Stomach (tissue), 19 donors: Measurements from ENCODE around the gene KRTAP19-2. TPM values are rescaled to one million over a fixed set of nuclear protein-coding genes. Genes with fewer than 3 reads are reported as not detected.
"Not testable (repeated sequence)": the region's sequence is repeated elsewhere in the genome, so short reads cannot be mapped to it uniquely, and the experiment has no call there.

Experiments
- DNase-seq, 2 donors: peaks; one replicate each; pipeline versions ENCODE4 v3.0.0 to v3.0.0-alpha.2; 2013 to 2019
- H3K27ac ChIP-seq, 5 donors: fragments of 200-600 bp in 4 of 5; sonication (generic) in 4 of 5; one replicate each; pipeline ENCODE4 v1.5.1; 2013 to 2019; ENCODE audit warnings: mild to moderate bottlenecking in 1 of 5, moderate library complexity in 1 of 5
- H3K27me3 ChIP-seq, 3 donors: fragments of 200-600 bp; sonication (generic); one replicate each; pipeline ENCODE4 v1.5.1; 2017 to 2019; ENCODE audit warnings: mixed run types in 1 of 3
- H3K36me3 ChIP-seq, 4 donors: fragments of 200-600 bp; sonication (generic); 1 replicate in 3 of 4; 2 replicates in 1 of 4; pipeline ENCODE4 v1.5.1; 2016 to 2019
- H3K4me1 ChIP-seq, 4 donors: fragments of 200-600 bp; sonication (generic); one replicate each; pipeline ENCODE4 v1.5.1; 2016 to 2019
- H3K4me3 ChIP-seq, 4 donors: fragments of 200-600 bp; sonication (generic) in 3 of 4; one replicate each; pipeline ENCODE4 v1.5.1; 2016 to 2019; ENCODE audit warnings: mild to moderate bottlenecking in 1 of 4
- H3K9me3 ChIP-seq, 4 donors: fragments of 200-600 bp; sonication (generic); one replicate each; pipeline ENCODE4 v1.5.1; 2016 to 2019
- CTCF ChIP-seq, 7 experiments: fragments of 450-650 bp in 4 of 7; fragments of 200-600 bp in 3 of 7; sonication (generic) in 3 of 7; IDR thresholded peaks; one replicate each; pipeline ENCODE4 v1.5.1; 2016 to 2019; ENCODE audit warnings: antibody characterized with exemption in 7 of 7, control low read depth in 2 of 7, mild to moderate bottlenecking in 1 of 7
- EP300 ChIP-seq: sonication (generic); formaldehyde crosslinking; IDR thresholded peaks from one replicate; pipeline ENCODE4 v1.6.1; 2017; ENCODE audit warnings: antibody characterized with exemption
- POLR2A ChIP-seq, 4 donors: fragments of 450-650 bp; IDR thresholded peaks; one replicate each; pipeline ENCODE4 v1.6.1; 2016; ENCODE audit warnings: antibody characterized with exemption in 4 of 4, control low read depth in 2 of 4, mild to moderate bottlenecking in 1 of 4, moderate library complexity in 1 of 4
- POLR2AphosphoS5 ChIP-seq, 3 donors: sonication (generic); formaldehyde crosslinking; IDR thresholded peaks; one replicate each; pipeline ENCODE4 v1.6.1; 2016; ENCODE audit warnings: antibody characterized with exemption in 3 of 3
- WGBS, 5 donors: extraction: QIAGEN DNeasy Blood & Tissue Kit in 3 of 5; methylation state at CpG; one replicate each; pipeline versions ENCODE4 v1.1.5 to v1.1.7; 2013 to 2018; 5-methylcytosine and 5-hydroxymethylcytosine counted together
- intact Hi-C: fragments of 100-400 bp; cut with DNase I; formaldehyde crosslinking; loops from one replicate; pipeline ENCODE4 v1.15.1; 2023; ENCODE audit warnings: low total_unique reads
- long read RNA-seq, 10 donors: transcript quantifications; one replicate each; lab custom pipeline, GENCODE V29; 2026
- polyA plus RNA-seq, 3 donors: library from polyadenylated mRNA; stranded (reverse); fragments of 200-250 nt; gene quantifications; one replicate each; pipeline ENCODE4 v1.2.3, GENCODE V29; 2013
- total RNA-seq, 5 donors: library from RNA; depleted of rRNA; stranded (reverse); fragments of >200 nt; gene quantifications; one replicate each; pipeline versions ENCODE4 v1.1.0 to v1.2.3, GENCODE V29; 2014 to 2016
- donor health status: healthy with polysubstance abuse.
- donor health status: Bipolar disorder and iron deficiency.
- donor health status: healthy.

The KRTAP19-2 gene
- total RNA-seq: not detected
- polyA plus RNA-seq: not detected
- long read RNA-seq, donor 1: 0 reads
- long read RNA-seq, donor 2: 0 reads
- long read RNA-seq, donor 3: 0 reads
- long read RNA-seq, donor 4: 0 reads
- long read RNA-seq, donor 5: 0 reads
- long read RNA-seq, donor 6: 0 reads
- long read RNA-seq, donor 7: 0 reads
- long read RNA-seq, donor 8: 0 reads
- long read RNA-seq, donor 9: 0 reads
- long read RNA-seq, donor 10: 0 reads

- no peaks in the 10 kb centered on the region for H3K36me3 ChIP-seq
- WGBS, 5 donors: 86 to 96% (median 87%) methylated on average over 2 of the region's 2 CpGs
- TF ChIP-seq CTCF (IDR thresholded peaks at IDR 0.05) (no peak), POLR2AphosphoS5 (IDR thresholded peaks at IDR 0.05) (no peak)
- H3K4me3 ChIP-seq: no peak within 1 kb of the TSS
- H3K4me1 ChIP-seq: no peaks in the 10 kb centered on the region
- H3K9me3 ChIP-seq: peaks cover 0 to 35% (median 22%) of the 10 kb centered on the region in 4 donors
- H3K27me3 ChIP-seq: no peaks in the 10 kb centered on the region
- no peak for DNase-seq
- intact Hi-C loops: no loop called here
- H3K27ac ChIP-seq: no peak within 1 kb of the TSS
Measured at GRCh38 chr21:30487336-30487735, at the start of gene KRTAP19-2. KRTAP19-2 (minus strand) TSS chr21:30487436; CDS start chr21:30487348, 88 bp downstream.

- H3K36me3 ChIP-seq: no peaks in the 10 kb centered on the region
- DNase-seq: no peak
- no peaks in the 10 kb centered on the region for H3K27me3 ChIP-seq
- WGBS, 5 donors: 83 to 97% (median 94%) methylated on average over 1 of the region's 1 CpG
- intact Hi-C loops: no loop called here
- TF ChIP-seq POLR2A (IDR thresholded peaks at IDR 0.05): no peak
- no peak for TF ChIP-seq POLR2AphosphoS5 (IDR thresholded peaks at IDR 0.05)
- TF ChIP-seq CTCF (IDR thresholded peaks at IDR 0.05): no peak
- no peak for TF ChIP-seq EP300
- peaks cover 0 to 3% (median 0%) of the 10 kb centered on the region in 4 donors for H3K9me3 ChIP-seq
- H3K27ac ChIP-seq: no peak overlapping the region
- H3K4me1 ChIP-seq: no peaks in the 10 kb centered on the region
- H3K4me3 ChIP-seq: no peak overlapping the region
Measured at GRCh38 chr21:30518876-30519275, 31.6 kb upstream of the KRTAP19-2 start.

- Histone ChIP-seq H3K27ac (no peak overlapping the region), H3K27me3 (no peaks in the 10 kb centered on the region), H3K4me3 (no peak overlapping the region), H3K36me3 (no peaks in the 10 kb centered on the region), H3K4me1 (no peaks in the 10 kb centered on the region), H3K9me3 (no peaks in the 10 kb centered on the region)
- TF ChIP-seq POLR2AphosphoS5 (IDR thresholded peaks at IDR 0.05) (no peak), EP300 (no peak), CTCF (IDR thresholded peaks at IDR 0.05) (no peak), POLR2A (IDR thresholded peaks at IDR 0.05) (no peak)
- no peak for DNase-seq
- 75 to 90% (median 87%) methylated on average over 1 of the region's 1 CpG for WGBS, 5 donors
- intact Hi-C loops: no loop called here
Measured at GRCh38 chr21:30515681-30516080, 28.4 kb upstream of the KRTAP19-2 start.

- H3K4me1 ChIP-seq, H3K4me3 ChIP-seq, H3K9me3 ChIP-seq, H3K36me3 ChIP-seq, intact Hi-C loops, H3K27ac ChIP-seq, H3K27me3 ChIP-seq: not testable (repeated sequence)
- WGBS, 5 donors: 28 to 33% (median 29%) methylated on average over 4 of the region's 4 CpGs
- DNase-seq: peak in 1 of 2 donors; percentile 3
- TF ChIP-seq CTCF (IDR thresholded peaks at IDR 0.05): peak in 1 of 7 experiments; percentile 6
Measured at GRCh38 chr21:30505621-30506205, 18.5 kb upstream of the KRTAP19-2 start.
